HEK293T (cell line): Measurements from ENCODE around the gene AQP7.
"Not testable (repeated sequence)": the region's sequence is repeated elsewhere in the genome, so short reads cannot be mapped to it uniquely, and the experiment has no call there.

Experiments
- BHLHE40 ChIP-seq: fragments of 450-650 bp; IDR thresholded peaks from 2 replicates; pipeline ENCODE4 v1.6.1; 2016; ENCODE audit warnings: mild to moderate bottlenecking, moderate library complexity, borderline replicate concordance
- ELF4 ChIP-seq: fragments of 450-650 bp; IDR thresholded peaks from 2 replicates; pipeline ENCODE4 v1.6.1; 2017; ENCODE audit warnings: antibody characterized with exemption
- SUZ12 ChIP-seq: fragments of 450-650 bp; IDR thresholded peaks from 2 replicates; pipeline ENCODE4 v1.6.1; 2016; ENCODE audit warnings: mild to moderate bottlenecking
- ZNF384 ChIP-seq: fragments of 450-650 bp; IDR thresholded peaks from 2 replicates; pipeline ENCODE4 v1.6.1; 2016
- TF ChIP-seq, protein P1 (sequence below): fragments of 450-650 bp; IDR thresholded peaks from 2 replicates; pipeline ENCODE4 v1.6.1; 2016

GRCh38 chr9:33392591-33393021, 9.8 kb downstream of the AQP7 start:
- TF ChIP-seq SUZ12, BHLHE40, ELF4, ZNF384: not testable (repeated sequence)
- TF ChIP-seq, protein P1, sequence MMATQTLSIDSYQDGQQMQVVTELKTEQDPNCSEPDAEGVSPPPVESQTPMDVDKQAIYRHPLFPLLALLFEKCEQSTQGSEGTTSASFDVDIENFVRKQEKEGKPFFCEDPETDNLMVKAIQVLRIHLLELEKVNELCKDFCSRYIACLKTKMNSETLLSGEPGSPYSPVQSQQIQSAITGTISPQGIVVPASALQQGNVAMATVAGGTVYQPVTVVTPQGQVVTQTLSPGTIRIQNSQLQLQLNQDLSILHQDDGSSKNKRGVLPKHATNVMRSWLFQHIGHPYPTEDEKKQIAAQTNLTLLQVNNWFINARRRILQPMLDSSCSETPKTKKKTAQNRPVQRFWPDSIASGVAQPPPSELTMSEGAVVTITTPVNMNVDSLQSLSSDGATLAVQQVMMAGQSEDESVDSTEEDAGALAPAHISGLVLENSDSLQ, result not testable (repeated sequence)
